Endodermal cell (in vitro differentiated cells): ENCODE measurements around the gene BRD4. TPM values are rescaled to one million over a fixed set of nuclear protein-coding genes. Genes with fewer than 3 reads are reported as not detected.
A peak's percentile ranks its signal among the peaks of the same experiment; 100 is the strongest.

ENCODE experiments used
- DNase-seq: peaks from one replicate; pipeline ENCODE4 v3.0.0-alpha.2; 2017
- H3K27ac ChIP-seq: 2 replicates; pipeline ENCODE4 v1.5.1; 2013; ENCODE audit warnings: mild to moderate bottlenecking, low read depth, low read length, moderate library complexity
- H3K27me3 ChIP-seq: 2 replicates; pipeline ENCODE4 v1.6.1; 2013; ENCODE audit warnings: mild to moderate bottlenecking, low read length, moderate library complexity; ENCODE audit not compliant: insufficient read depth, control insufficient read depth, poor library complexity, severe bottlenecking
- H3K36me3 ChIP-seq: 2 replicates; pipeline ENCODE4 v1.7.0; 2013; ENCODE audit warnings: mild to moderate bottlenecking, low read length, moderate library complexity; ENCODE audit not compliant: control insufficient read depth, insufficient read depth
- H3K4me1 ChIP-seq: one replicate; pipeline ENCODE4 v1.7.0; 2013; ENCODE audit warnings: low read length; ENCODE audit not compliant: control insufficient read depth, insufficient read depth
- H3K4me3 ChIP-seq: 2 replicates; pipeline ENCODE4 v1.5.1; 2013; ENCODE audit warnings: mild to moderate bottlenecking, low read length, moderate library complexity
- H3K9ac ChIP-seq: 2 replicates; pipeline ENCODE4 v1.6.1; 2013; ENCODE audit warnings: mild to moderate bottlenecking, low read length, moderate library complexity; ENCODE audit not compliant: poor library complexity, severe bottlenecking; ENCODE audit errors: extremely low read depth
- H3K9me3 ChIP-seq: 2 replicates; pipeline ENCODE4 v1.6.1; 2013; ENCODE audit warnings: mild to moderate bottlenecking, low read length, moderate library complexity; ENCODE audit not compliant: control insufficient read depth
- H3K27ac Mint-ChIP-seq: 2 replicates; pipeline ENCODE4 v1.8.0; 2020; ENCODE audit warnings: mixed read lengths
- H3K27me3 Mint-ChIP-seq: 2 replicates; pipeline ENCODE4 v1.8.0; 2021; ENCODE audit warnings: mild to moderate bottlenecking, mixed read lengths; ENCODE audit not compliant: insufficient read depth
- H3K36me3 Mint-ChIP-seq: 2 replicates; pipeline ENCODE4 v1.8.0; 2020; ENCODE audit warnings: low read depth, mixed read lengths
- H3K4me1 Mint-ChIP-seq: 2 replicates; pipeline ENCODE4 v1.8.0; 2020; ENCODE audit warnings: mixed read lengths
- H3K4me3 Mint-ChIP-seq: 2 replicates; pipeline ENCODE4 v1.8.0; 2020; ENCODE audit warnings: mild to moderate bottlenecking, moderate library complexity, mixed read lengths
- H3K9me3 Mint-ChIP-seq: 2 replicates; pipeline ENCODE4 v1.8.0; 2020; ENCODE audit warnings: mild to moderate bottlenecking, mixed read lengths
- WGBS, 2 experiments: methylation state at CpG; one replicate each; pipeline versions ENCODE4 v1.1.5 to v1.1.7; 2013; ENCODE audit warnings: missing lambda C conversion rate in 2 of 2, mixed read lengths in 1 of 2; ENCODE audit not compliant: insufficient coverage in 1 of 2, insufficient read length in 1 of 2; 5-methylcytosine and 5-hydroxymethylcytosine counted together
- total RNA-seq, 2 donors: library from RNA; stranded (reverse); fragmentation: NEBNext Ultra II Directional in 1 of 2; extraction: Animal tissue kit (Norgen Biotek cat#: 25700) in 1 of 2; gene quantifications; 2 replicates in 1 of 2; 3 replicates in 1 of 2; pipeline ENCODE4 v1.2.1, GENCODE V29; 2021
- TF ChIP-seq, protein P1 (sequence below): fragments of 200-600 bp; sonication (generic); conservative IDR thresholded peaks from 2 replicates; pipeline ENCODE4 v1.5.0; 2021; ENCODE audit warnings: antibody characterized with exemption, mild to moderate bottlenecking

Gene BRD4
- total RNA-seq, 2 donors from 2014 or later: 149 to 156 TPM

DNA sequence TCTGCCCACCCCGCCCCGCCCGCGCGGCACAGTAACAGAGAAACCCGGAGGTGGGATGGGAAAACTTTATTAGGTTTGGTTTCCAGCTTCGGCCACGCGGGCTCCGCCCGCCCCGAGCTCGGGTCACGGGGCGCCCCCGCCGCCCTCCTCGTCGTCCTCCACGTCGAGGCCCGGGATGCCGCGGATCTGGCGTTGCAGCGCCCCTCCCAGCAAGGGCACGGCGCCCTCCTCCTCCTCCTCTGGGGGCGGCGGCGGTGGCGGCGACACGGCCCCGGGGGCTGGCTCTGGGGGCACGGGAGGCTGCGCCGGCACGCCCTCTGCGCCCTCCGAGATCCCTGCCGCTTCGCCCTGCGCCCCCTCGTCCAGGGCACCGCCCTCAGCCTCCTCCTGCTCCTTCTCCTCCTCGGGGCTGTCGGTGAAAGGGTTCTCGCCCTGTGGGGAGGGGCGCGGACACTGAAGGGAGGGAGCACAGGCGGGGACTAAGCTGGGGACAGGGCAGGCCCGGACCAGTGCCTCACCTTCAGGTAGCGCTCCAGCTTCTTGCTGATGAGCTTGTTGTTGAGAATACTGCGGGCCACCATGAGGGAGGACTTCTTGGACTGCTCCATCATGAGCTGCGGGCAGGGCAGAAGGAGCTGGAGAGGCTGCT is 47.8 kb upstream of the BRD4 start:
- Mint-ChIP-seq H3K4me1 (peaks cover 27% of the 10 kb centered on the region), H3K27ac (peak overlapping the region; percentile 93), H3K4me3 (peak overlapping the region; percentile 96), H3K36me3 (peaks cover 29% of the 10 kb centered on the region), H3K9me3 (no peaks in the 10 kb centered on the region), H3K27me3 (no peaks in the 10 kb centered on the region)
- Histone ChIP-seq H3K36me3 (peaks cover 24% of the 10 kb centered on the region), H3K27me3 (no peaks in the 10 kb centered on the region), H3K9ac (peak overlapping the region; percentile 49), H3K9me3 (no peaks in the 10 kb centered on the region), H3K27ac (peak overlapping the region; percentile 83), H3K4me1 (no peaks in the 10 kb centered on the region), H3K4me3 (peak overlapping the region; percentile 78)
- WGBS, 2 experiments: 1 to 10% methylated on average over 7 to 56 of the region's 56 CpGs
- peak; percentile 94 for DNase-seq
- TF ChIP-seq, protein P1, sequence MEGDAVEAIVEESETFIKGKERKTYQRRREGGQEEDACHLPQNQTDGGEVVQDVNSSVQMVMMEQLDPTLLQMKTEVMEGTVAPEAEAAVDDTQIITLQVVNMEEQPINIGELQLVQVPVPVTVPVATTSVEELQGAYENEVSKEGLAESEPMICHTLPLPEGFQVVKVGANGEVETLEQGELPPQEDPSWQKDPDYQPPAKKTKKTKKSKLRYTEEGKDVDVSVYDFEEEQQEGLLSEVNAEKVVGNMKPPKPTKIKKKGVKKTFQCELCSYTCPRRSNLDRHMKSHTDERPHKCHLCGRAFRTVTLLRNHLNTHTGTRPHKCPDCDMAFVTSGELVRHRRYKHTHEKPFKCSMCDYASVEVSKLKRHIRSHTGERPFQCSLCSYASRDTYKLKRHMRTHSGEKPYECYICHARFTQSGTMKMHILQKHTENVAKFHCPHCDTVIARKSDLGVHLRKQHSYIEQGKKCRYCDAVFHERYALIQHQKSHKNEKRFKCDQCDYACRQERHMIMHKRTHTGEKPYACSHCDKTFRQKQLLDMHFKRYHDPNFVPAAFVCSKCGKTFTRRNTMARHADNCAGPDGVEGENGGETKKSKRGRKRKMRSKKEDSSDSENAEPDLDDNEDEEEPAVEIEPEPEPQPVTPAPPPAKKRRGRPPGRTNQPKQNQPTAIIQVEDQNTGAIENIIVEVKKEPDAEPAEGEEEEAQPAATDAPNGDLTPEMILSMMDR: peak; percentile 26

DNA sequence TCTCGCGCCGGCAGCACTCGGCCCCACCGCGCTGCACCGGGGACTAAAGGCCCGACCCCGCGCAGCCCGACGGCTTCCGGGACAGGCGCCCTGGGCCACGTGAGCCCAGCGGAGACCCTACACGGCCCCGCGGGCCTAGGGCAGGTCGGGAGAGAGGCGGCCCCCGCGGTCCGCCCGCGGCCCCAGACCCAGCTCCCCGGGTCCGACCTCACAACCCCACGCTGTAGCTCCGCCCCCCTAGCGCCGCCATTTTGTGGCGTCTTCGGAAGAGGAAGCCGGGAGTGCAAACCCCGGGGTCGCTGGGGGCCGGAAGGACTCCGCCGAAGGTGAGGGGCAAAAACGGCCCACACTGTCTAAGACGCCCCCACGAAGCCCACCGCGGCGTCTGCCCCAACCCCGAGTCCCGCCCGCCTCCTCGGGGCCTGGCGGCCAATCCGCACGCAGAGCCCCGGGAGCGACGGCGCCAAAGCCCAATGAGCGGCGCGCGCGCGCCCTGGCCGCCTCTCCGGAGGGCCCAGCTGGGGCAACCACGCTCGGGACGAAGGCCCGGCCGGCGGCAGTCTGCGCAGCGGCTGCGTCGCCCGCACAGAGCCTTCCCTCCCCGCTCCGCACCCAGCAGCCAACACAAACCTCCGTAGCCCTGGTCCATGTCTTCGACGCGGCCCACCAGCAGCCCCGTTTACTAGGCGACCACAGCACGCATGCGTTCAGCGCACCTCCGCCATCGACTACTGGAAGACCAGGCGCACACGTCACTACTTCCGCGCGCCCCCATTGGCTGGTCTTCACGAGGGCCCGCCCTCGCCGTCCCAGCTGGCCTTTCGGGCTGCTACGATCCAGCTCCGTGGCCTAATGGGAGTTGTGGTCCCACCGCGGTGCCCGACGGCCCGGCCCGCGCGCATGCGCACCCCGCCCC is 47.0 kb upstream of the BRD4 start, which contains the start of gene AKAP8:
AKAP8 (minus strand) TSS at position 705 of the 916 bp plus-strand sequence; CDS start at position 649, 56 bp downstream.
- peak; percentile 99 for DNase-seq
- Mint-ChIP-seq H3K4me3 (peak within 1 kb of the TSS; percentile 96), H3K27me3 (no peaks in the 10 kb centered on the region), H3K4me1 (peaks cover 27% of the 10 kb centered on the region), H3K27ac (peak within 1 kb of the TSS; percentile 99), H3K9me3 (no peaks in the 10 kb centered on the region), H3K36me3 (peaks cover 31% of the 10 kb centered on the region)
- WGBS, 2 experiments: 0 to 1% methylated on average over 25 to 111 of the region's 111 CpGs
- H3K4me1 ChIP-seq: no peaks in the 10 kb centered on the region
- H3K4me3 ChIP-seq: peak within 1 kb of the TSS; percentile 95
- H3K36me3 ChIP-seq: peaks cover 24% of the 10 kb centered on the region
- peak within 1 kb of the TSS; percentile 95 for H3K27ac ChIP-seq
- H3K9ac ChIP-seq: peak within 1 kb of the TSS; percentile 89
- H3K9me3 ChIP-seq: no peaks in the 10 kb centered on the region
- TF ChIP-seq, protein P1: no peak
- no peaks in the 10 kb centered on the region for H3K27me3 ChIP-seq

DNA sequence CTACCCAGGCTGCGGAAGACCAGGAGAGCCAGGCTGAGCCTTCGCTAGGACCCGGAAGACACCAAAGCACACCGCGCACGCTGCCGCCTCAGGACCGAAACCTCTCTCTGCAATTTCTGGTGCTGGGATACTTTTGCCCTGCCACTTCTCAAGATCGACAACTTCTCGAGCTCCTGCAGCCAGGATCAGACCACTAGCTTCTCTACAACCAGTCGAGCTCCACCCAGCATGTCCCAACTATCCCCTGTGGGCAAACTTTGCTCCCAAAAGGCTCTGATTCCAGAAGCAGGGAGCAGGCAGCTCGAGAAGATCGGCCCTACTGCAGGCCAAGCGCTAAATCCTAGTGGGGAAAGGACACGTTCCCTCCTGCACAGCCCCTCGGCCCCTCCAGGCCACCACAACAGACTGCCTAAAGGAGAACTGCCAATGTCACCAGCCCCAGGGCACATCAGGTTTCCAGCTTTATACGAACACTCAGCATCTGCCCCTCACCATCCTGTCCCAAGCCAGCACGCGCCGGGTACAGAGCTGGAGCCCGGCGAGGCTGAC is 46.3 kb upstream of the BRD4 start:
- peak overlapping the region; percentile 96 for H3K4me3 Mint-ChIP-seq
- DNase-seq: peak; percentile 77
- peak overlapping the region; percentile 94 for H3K27ac Mint-ChIP-seq
- Histone ChIP-seq H3K27ac (peak overlapping the region; percentile 95), H3K4me1 (no peaks in the 10 kb centered on the region), H3K9me3 (no peaks in the 10 kb centered on the region), H3K36me3 (peaks cover 23% of the 10 kb centered on the region), H3K9ac (peak overlapping the region; percentile 89), H3K4me3 (peak overlapping the region; percentile 95), H3K27me3 (no peaks in the 10 kb centered on the region)
- no peaks in the 10 kb centered on the region for H3K9me3 Mint-ChIP-seq
- H3K36me3 Mint-ChIP-seq: peaks cover 29% of the 10 kb centered on the region
- H3K27me3 Mint-ChIP-seq: no peaks in the 10 kb centered on the region
- peaks cover 27% of the 10 kb centered on the region for H3K4me1 Mint-ChIP-seq
- WGBS, 2 experiments: 0 to 1% methylated on average over 16 to 22 of the region's 22 CpGs
- TF ChIP-seq, protein P1: no peak
